Liver (tissue), 3 donors: ENCODE data around the gene PIWIL4.
"Not testable (repeated sequence)": the region's sequence is repeated elsewhere in the genome, so short reads cannot be mapped to it uniquely, and the experiment has no call there.

Experiments used
- EGR1 ChIP-seq, 2 donors: IDR thresholded peaks; 2 replicates each; pipeline ENCODE4 v1.6.1; 2016 to 2018; ENCODE audit warnings: antibody characterized with exemption in 2 of 2, low read depth in 2 of 2
- FOXA1 ChIP-seq: IDR thresholded peaks from 2 replicates; pipeline ENCODE4 v1.6.1; 2016; ENCODE audit warnings: antibody characterized with exemption
- GABPA ChIP-seq, 2 donors: IDR thresholded peaks in 1 of 2; conservative IDR thresholded peaks in 1 of 2; 2 replicates each; pipeline ENCODE4 v1.6.1; 2016; ENCODE audit warnings: antibody characterized with exemption in 2 of 2, mild to moderate bottlenecking in 1 of 2, moderate library complexity in 1 of 2
- JUND ChIP-seq, 2 donors: IDR thresholded peaks; 2 replicates each; pipeline ENCODE4 v1.6.1; 2016; ENCODE audit warnings: antibody characterized with exemption in 2 of 2
- NR2F2 ChIP-seq: IDR thresholded peaks from 2 replicates; pipeline ENCODE4 v1.6.1; 2016; ENCODE audit warnings: antibody characterized with exemption
- TAF1 ChIP-seq: conservative IDR thresholded peaks from 2 replicates; pipeline ENCODE4 v1.6.1; 2016; ENCODE audit warnings: antibody characterized with exemption, mild to moderate bottlenecking
- TF ChIP-seq, protein P1 (sequence below): fragments of 150-350 bp; IDR thresholded peaks from 2 replicates; pipeline ENCODE4 v1.5.1; 2017; ENCODE audit warnings: improper control_type of control experiment, low read depth, low read length; ENCODE audit not compliant: missing input control
- TF ChIP-seq, protein P2 (sequence below): IDR thresholded peaks from 2 replicates; pipeline ENCODE4 v1.6.1; 2016; ENCODE audit warnings: antibody characterized with exemption
- TF ChIP-seq, protein P3 (sequence below): IDR thresholded peaks from 2 replicates; pipeline ENCODE4 v1.6.1; 2016; ENCODE audit warnings: antibody characterized with exemption
- TF ChIP-seq, protein P4 (sequence below): IDR thresholded peaks from 2 replicates; pipeline ENCODE4 v1.6.1; 2016; ENCODE audit warnings: antibody characterized with exemption, mild to moderate bottlenecking
- donor health status: healthy.
- donor health status: healthy.

DNA sequence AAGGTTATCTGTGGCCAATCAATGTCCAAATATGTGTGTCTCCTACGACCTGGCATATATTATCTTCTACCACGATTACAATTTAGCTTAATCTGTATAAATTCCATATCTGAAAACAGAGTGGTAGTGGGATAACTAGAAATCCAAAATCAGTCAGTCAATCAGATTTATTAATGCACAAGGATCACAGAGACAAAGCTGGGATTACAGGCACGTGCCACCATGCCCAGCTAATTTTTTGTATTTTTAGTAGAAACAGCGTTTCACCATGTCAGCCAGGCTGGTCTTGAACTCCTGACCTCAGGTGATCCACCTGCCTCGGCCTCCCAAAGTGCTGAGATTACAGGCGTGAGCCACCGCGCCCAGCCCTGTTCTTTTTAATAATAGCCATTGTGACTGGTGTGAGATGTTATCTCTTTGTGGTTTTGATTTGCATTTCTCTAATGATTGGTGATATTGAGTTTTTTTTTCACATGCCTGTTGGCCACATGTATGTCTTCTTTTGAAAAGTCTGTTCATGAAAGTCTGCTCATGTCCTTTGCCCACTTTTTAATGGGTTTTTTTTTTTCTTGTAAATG, 11.3 kb upstream of the PIWIL4 start:
- TF ChIP-seq, protein P1, sequence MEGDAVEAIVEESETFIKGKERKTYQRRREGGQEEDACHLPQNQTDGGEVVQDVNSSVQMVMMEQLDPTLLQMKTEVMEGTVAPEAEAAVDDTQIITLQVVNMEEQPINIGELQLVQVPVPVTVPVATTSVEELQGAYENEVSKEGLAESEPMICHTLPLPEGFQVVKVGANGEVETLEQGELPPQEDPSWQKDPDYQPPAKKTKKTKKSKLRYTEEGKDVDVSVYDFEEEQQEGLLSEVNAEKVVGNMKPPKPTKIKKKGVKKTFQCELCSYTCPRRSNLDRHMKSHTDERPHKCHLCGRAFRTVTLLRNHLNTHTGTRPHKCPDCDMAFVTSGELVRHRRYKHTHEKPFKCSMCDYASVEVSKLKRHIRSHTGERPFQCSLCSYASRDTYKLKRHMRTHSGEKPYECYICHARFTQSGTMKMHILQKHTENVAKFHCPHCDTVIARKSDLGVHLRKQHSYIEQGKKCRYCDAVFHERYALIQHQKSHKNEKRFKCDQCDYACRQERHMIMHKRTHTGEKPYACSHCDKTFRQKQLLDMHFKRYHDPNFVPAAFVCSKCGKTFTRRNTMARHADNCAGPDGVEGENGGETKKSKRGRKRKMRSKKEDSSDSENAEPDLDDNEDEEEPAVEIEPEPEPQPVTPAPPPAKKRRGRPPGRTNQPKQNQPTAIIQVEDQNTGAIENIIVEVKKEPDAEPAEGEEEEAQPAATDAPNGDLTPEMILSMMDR = not testable (repeated sequence)
- not testable (repeated sequence) for TF ChIP-seq FOXA1; EGR1 (IDR thresholded peaks at IDR 0.05; ENCODE audit: low read depth in 2 of 2); GABPA (IDR thresholded peaks at IDR 0.05 in 1 of 2, conservative IDR thresholded peaks at IDR 0.05 in 1 of 2); NR2F2; TAF1; JUND (IDR thresholded peaks at IDR 0.05)
- TF ChIP-seq, protein P2, sequence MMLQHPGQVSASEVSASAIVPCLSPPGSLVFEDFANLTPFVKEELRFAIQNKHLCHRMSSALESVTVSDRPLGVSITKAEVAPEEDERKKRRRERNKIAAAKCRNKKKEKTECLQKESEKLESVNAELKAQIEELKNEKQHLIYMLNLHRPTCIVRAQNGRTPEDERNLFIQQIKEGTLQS = not testable (repeated sequence)
- TF ChIP-seq, protein P3, sequence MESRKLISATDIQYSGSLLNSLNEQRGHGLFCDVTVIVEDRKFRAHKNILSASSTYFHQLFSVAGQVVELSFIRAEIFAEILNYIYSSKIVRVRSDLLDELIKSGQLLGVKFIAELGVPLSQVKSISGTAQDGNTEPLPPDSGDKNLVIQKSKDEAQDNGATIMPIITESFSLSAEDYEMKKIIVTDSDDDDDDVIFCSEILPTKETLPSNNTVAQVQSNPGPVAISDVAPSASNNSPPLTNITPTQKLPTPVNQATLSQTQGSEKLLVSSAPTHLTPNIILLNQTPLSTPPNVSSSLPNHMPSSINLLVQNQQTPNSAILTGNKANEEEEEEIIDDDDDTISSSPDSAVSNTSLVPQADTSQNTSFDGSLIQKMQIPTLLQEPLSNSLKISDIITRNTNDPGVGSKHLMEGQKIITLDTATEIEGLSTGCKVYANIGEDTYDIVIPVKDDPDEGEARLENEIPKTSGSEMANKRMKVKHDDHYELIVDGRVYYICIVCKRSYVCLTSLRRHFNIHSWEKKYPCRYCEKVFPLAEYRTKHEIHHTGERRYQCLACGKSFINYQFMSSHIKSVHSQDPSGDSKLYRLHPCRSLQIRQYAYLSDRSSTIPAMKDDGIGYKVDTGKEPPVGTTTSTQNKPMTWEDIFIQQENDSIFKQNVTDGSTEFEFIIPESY = not testable (repeated sequence)
- TF ChIP-seq, protein P4, sequence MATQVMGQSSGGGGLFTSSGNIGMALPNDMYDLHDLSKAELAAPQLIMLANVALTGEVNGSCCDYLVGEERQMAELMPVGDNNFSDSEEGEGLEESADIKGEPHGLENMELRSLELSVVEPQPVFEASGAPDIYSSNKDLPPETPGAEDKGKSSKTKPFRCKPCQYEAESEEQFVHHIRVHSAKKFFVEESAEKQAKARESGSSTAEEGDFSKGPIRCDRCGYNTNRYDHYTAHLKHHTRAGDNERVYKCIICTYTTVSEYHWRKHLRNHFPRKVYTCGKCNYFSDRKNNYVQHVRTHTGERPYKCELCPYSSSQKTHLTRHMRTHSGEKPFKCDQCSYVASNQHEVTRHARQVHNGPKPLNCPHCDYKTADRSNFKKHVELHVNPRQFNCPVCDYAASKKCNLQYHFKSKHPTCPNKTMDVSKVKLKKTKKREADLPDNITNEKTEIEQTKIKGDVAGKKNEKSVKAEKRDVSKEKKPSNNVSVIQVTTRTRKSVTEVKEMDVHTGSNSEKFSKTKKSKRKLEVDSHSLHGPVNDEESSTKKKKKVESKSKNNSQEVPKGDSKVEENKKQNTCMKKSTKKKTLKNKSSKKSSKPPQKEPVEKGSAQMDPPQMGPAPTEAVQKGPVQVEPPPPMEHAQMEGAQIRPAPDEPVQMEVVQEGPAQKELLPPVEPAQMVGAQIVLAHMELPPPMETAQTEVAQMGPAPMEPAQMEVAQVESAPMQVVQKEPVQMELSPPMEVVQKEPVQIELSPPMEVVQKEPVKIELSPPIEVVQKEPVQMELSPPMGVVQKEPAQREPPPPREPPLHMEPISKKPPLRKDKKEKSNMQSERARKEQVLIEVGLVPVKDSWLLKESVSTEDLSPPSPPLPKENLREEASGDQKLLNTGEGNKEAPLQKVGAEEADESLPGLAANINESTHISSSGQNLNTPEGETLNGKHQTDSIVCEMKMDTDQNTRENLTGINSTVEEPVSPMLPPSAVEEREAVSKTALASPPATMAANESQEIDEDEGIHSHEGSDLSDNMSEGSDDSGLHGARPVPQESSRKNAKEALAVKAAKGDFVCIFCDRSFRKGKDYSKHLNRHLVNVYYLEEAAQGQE = not testable (repeated sequence)
